ENCODE data around the gene CC2D2A. TPM values are rescaled to one million over a fixed set of nuclear protein-coding genes. Genes with fewer than 3 reads are reported as not detected.

CC2D2A gene
- total RNA-seq, 2 experiments from 2014 or later, result not detected

DNA sequence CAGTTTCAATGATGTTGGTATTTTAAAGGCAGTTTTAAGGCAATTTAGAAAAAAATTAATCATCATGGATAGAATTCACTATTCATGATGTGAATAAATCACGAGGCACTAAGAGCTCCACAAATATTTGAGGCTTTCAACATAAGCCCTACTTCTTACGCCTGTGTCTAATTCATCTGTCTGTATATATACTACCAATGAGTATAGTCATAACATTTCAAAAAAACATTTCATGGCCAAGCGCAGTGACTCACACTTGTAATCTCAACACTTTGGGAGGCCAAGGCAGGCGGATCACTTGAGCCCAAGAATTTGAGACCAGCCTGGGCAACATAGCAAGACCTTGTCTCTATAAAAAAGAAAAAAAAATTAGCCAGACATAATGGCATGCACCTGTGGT, 129.0 kb downstream of the CC2D2A start:
- H3K27ac ChIP-seq (ENCODE audit: low read depth, low read length, poor library complexity, severe bottlenecking), result no peak overlapping the region
- DNase-seq (ENCODE audit: low spot score), result no peak
- H4K20me1 ChIP-seq (ENCODE audit: insufficient read depth, low read length), result no peaks in the 10 kb centered on the region
- no peaks in the 10 kb centered on the region for H3K9me3 ChIP-seq (ENCODE audit: low read length)
- H2AFZ ChIP-seq (ENCODE audit: low read length), result no peak overlapping the region
- ChIA-PET CTCF (ENCODE audit: unreplicated experiment) (no interaction called here), POLR2A (interaction anchor here (0.5 to 0.8 kb wide), 2 partner anchors 15 to 265 kb away, joined by 4 to 6 read pairs; no protein-coding TSS in a partner anchor)
- no peak overlapping the region for H3K4me3 ChIP-seq (ENCODE audit: low read depth, low read length, poor library complexity, severe bottlenecking)
- no peaks in the 10 kb centered on the region for H3K79me2 ChIP-seq (ENCODE audit: insufficient read depth, low read depth, low read length)
- BruUV-seq (replicated peaks), result no TSS peak
- intact Hi-C loops (cut with micrococcal nuclease; ENCODE audit: unreplicated experiment), result no loop called here
- TF ChIP-seq, protein P1, sequence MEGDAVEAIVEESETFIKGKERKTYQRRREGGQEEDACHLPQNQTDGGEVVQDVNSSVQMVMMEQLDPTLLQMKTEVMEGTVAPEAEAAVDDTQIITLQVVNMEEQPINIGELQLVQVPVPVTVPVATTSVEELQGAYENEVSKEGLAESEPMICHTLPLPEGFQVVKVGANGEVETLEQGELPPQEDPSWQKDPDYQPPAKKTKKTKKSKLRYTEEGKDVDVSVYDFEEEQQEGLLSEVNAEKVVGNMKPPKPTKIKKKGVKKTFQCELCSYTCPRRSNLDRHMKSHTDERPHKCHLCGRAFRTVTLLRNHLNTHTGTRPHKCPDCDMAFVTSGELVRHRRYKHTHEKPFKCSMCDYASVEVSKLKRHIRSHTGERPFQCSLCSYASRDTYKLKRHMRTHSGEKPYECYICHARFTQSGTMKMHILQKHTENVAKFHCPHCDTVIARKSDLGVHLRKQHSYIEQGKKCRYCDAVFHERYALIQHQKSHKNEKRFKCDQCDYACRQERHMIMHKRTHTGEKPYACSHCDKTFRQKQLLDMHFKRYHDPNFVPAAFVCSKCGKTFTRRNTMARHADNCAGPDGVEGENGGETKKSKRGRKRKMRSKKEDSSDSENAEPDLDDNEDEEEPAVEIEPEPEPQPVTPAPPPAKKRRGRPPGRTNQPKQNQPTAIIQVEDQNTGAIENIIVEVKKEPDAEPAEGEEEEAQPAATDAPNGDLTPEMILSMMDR (conservative IDR thresholded peaks at IDR 0.05; ENCODE audit: low read length), result no peak
- no peak for TF ChIP-seq EZH2phosphoT487 (IDR thresholded peaks at IDR 0.05; ENCODE audit: borderline replicate concordance, low read depth, low read length)
- no peak overlapping the region for H3K4me2 ChIP-seq (ENCODE audit: low read length)
- no peaks in the 10 kb centered on the region for H3K36me3 ChIP-seq (ENCODE audit: insufficient read depth, low read length)
- H3K4me1 ChIP-seq (ENCODE audit: insufficient read depth, low read length, poor library complexity, severe bottlenecking), result no peaks in the 10 kb centered on the region
- H3K9me2 ChIP-seq (ENCODE audit: insufficient read depth, low read length), result no peaks in the 10 kb centered on the region

DNA sequence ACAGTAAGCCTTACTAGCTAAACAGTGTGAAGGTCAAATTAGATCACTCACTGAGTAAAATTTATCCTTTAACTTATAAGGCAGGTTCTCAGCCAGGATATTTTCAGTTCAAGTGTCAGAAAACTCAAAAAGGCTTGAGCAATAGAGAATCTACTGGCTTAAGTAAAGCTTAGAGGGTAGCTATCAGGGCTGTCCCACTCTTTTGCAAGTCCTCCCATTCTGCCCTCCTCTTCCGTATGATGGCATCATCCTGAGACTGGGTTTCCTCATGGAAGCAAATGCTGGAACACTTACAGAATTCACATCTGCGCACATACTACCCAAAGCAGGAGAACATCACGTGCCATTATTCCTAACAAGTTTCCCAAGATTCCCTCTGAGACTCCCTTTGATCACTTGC, 130.5 kb downstream of the CC2D2A start:
- intact Hi-C loops (cut with micrococcal nuclease; ENCODE audit: unreplicated experiment), result no loop called here
- Histone ChIP-seq H3K4me1 (ENCODE audit: insufficient read depth, low read length, poor library complexity, severe bottlenecking) (no peaks in the 10 kb centered on the region), H3K79me2 (ENCODE audit: insufficient read depth, low read depth, low read length) (no peaks in the 10 kb centered on the region), H3K4me2 (ENCODE audit: low read length) (no peak overlapping the region), H3K27ac (ENCODE audit: low read depth, low read length, poor library complexity, severe bottlenecking) (no peak overlapping the region), H3K9me2 (ENCODE audit: insufficient read depth, low read length) (no peaks in the 10 kb centered on the region), H3K9me3 (ENCODE audit: low read length) (no peaks in the 10 kb centered on the region), H4K20me1 (ENCODE audit: insufficient read depth, low read length) (no peaks in the 10 kb centered on the region), H3K4me3 (ENCODE audit: low read depth, low read length, poor library complexity, severe bottlenecking) (no peak overlapping the region), H3K36me3 (ENCODE audit: insufficient read depth, low read length) (0 out of 2 replicates have a peak, but pooled peaks cover 6% of the 10 kb centered on the region), H2AFZ (ENCODE audit: low read length) (no peak overlapping the region)
- POLR2A ChIA-PET, result interaction anchor here (0.6 to 0.7 kb wide), 2 partner anchors 258 to 431 kb away, joined by 3 to 4 read pairs; no protein-coding TSS in a partner anchor
- TF ChIP-seq, protein P1 (conservative IDR thresholded peaks at IDR 0.05; ENCODE audit: low read length), result no peak
- TF ChIP-seq EZH2phosphoT487 (IDR thresholded peaks at IDR 0.05; ENCODE audit: borderline replicate concordance, low read depth, low read length), result no peak
- no TSS peak for BruUV-seq (replicated peaks)
- no peak for DNase-seq (ENCODE audit: low spot score)
- CTCF ChIA-PET (ENCODE audit: unreplicated experiment), result no interaction called here

DNA sequence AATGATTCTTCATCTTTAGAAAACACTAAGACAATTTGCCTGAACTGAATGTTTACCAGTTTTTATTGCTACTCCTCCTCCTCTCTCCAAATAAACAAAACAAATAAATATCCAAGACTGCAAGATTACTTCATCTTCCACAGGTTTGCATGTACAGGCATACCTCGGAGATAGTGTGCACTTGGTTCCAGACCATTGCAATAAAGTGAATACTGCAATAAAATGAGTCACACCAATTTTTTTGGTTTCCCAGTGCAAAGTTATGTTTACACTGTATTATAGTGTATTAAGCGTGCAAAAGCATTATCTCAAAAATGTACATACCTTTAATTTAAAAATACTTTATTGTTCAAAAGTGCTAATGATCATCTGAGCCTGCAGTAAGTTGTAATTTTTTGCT, 132.2 kb downstream of the CC2D2A start:
- no peak overlapping the region for H2AFZ ChIP-seq (ENCODE audit: low read length)
- BruUV-seq (replicated peaks), result no TSS peak
- H3K79me2 ChIP-seq (ENCODE audit: insufficient read depth, low read depth, low read length), result no peaks in the 10 kb centered on the region
- H3K4me2 ChIP-seq (ENCODE audit: low read length), result no peak overlapping the region
- no peak overlapping the region for H3K4me3 ChIP-seq (ENCODE audit: low read depth, low read length, poor library complexity, severe bottlenecking)
- intact Hi-C loops (cut with micrococcal nuclease; ENCODE audit: unreplicated experiment), result no loop called here
- H3K36me3 ChIP-seq (ENCODE audit: insufficient read depth, low read length), result peaks cover 12% of the 10 kb centered on the region; the same call in 1 of the 2 replicates
- TF ChIP-seq, protein P1 (conservative IDR thresholded peaks at IDR 0.05; ENCODE audit: low read length), result no peak
- TF ChIP-seq EZH2phosphoT487 (IDR thresholded peaks at IDR 0.05; ENCODE audit: borderline replicate concordance, low read depth, low read length), result no peak
- H3K9me3 ChIP-seq (ENCODE audit: low read length), result no peaks in the 10 kb centered on the region
- POLR2A ChIA-PET, result no interaction called here
- H4K20me1 ChIP-seq (ENCODE audit: insufficient read depth, low read length), result no peaks in the 10 kb centered on the region
- CTCF ChIA-PET (ENCODE audit: unreplicated experiment), result no interaction called here
- no peak overlapping the region for H3K27ac ChIP-seq (ENCODE audit: low read depth, low read length, poor library complexity, severe bottlenecking)
- no peaks in the 10 kb centered on the region for H3K9me2 ChIP-seq (ENCODE audit: insufficient read depth, low read length)
- no peak for DNase-seq (ENCODE audit: low spot score)
- no peaks in the 10 kb centered on the region for H3K4me1 ChIP-seq (ENCODE audit: insufficient read depth, low read length, poor library complexity, severe bottlenecking)
